ENCODE results near the gene U2SURP. TPM values are rescaled to one million over a fixed set of nuclear protein-coding genes. Genes with fewer than 3 reads are reported as not detected.
A peak's percentile ranks its signal among the peaks of the same experiment; 100 is the strongest.
"Not testable (repeated sequence)": the region's sequence is repeated elsewhere in the genome, so short reads cannot be mapped to it uniquely, and the experiment has no call there.

The U2SURP gene
- total and polyA plus RNA-seq, 5 experiments from 2014 or later, result 110 to 169 (median 131) TPM

DNA sequence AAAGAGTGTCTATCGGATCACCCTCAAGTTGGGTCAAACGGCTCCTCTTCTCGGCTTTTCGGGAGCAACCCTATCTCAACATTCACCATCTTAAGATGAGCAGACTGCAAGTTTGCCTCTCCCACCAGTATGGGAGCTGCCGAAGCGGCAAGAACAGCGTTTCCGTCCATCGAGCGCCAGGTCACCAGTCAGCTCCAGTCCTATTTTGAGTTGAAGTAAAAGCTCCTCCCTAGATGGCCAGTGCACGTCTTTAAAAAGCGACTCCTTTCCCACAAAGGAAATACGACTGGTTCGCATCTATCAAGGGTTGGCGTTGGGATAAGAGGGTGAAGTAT, 369 bp upstream of the U2SURP start:
- peaks cover 0 to 5% (median 0%) of the 10 kb centered on the region in 5 donors for H3K27me3 Mint-ChIP-seq
- ATAC-seq (peak; percentile 65 to 77), DNase-seq (peak in 3 of 10 donors; percentile 24 to 60 (median 58))
- H3K4me1 Mint-ChIP-seq, result peaks cover 14 to 45% (median 35%) of the 10 kb centered on the region in 4 donors
- peak overlapping the region; percentile 97 to 100 (median 100) for H3K27ac Mint-ChIP-seq
- peak overlapping the region; percentile 94 to 100 (median 99) for H3K4me3 Mint-ChIP-seq
- H3K9me3 Mint-ChIP-seq, result no peaks in the 10 kb centered on the region
- POLR2A ChIA-PET, result interaction anchor here (0.5 to 3.5 kb wide), 14 partner anchors 17 to 1770 kb away, joined by 3 to 44 read pairs (median 3); partner anchors contain the start of genes ATR, CHST2, DIPK2A and XRN1
- no peaks in the 10 kb centered on the region for H3K36me3 Mint-ChIP-seq

DNA sequence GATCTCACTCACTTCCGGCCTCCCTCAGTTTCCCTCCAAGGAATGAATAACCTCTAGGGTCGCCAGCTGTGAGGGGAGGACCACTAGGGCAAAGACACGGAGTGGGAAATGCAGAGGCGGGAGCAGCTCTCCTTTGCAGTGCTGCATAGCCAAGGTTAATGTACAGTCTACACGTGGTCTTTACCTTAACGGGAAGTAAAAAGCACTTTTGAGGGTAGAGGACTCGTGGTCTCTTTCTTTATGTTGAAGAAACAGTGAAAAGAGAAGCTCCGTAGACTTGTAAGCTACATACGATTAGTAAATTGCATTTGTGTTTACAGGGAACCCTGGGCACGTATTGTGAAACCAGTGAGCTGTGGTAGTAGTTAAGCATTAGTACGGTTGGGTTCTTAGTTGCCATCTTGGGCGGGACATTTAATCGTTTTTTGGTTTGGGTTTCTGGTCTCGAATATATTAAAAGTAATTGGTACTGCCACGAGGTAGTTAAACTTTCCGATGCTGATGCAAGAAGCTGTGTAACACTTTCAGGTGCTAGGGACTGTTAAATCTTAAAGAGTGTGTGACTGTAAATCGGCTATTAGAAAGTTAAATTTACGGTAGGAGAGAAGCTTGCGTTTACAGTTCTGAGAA, 828 bp downstream of the U2SURP start:
- H3K4me1 Mint-ChIP-seq, result peaks cover 24 to 57% (median 47%) of the 10 kb centered on the region in 4 donors
- peaks cover 0 to 4% (median 0%) of the 10 kb centered on the region in 3 donors for H3K36me3 Mint-ChIP-seq
- peaks cover 0 to 2% (median 0%) of the 10 kb centered on the region in 5 donors for H3K27me3 Mint-ChIP-seq
- ATAC-seq (peak in 1 of 2 donors; percentile 22), DNase-seq (peak in 5 of 10 donors; percentile 13 to 18 (median 14))
- H3K4me3 Mint-ChIP-seq, result peak overlapping the region; percentile 94 to 100 (median 99)
- peak overlapping the region; percentile 97 to 100 (median 100) for H3K27ac Mint-ChIP-seq
- H3K9me3 Mint-ChIP-seq, result no peaks in the 10 kb centered on the region
- POLR2A ChIA-PET, result interaction anchor here (1.0 to 3.5 kb wide), 10 partner anchors 117 to 1771 kb away, joined by 3 to 44 read pairs (median 5); partner anchors contain the start of genes ATR, CHST2, DIPK2A and XRN1

DNA sequence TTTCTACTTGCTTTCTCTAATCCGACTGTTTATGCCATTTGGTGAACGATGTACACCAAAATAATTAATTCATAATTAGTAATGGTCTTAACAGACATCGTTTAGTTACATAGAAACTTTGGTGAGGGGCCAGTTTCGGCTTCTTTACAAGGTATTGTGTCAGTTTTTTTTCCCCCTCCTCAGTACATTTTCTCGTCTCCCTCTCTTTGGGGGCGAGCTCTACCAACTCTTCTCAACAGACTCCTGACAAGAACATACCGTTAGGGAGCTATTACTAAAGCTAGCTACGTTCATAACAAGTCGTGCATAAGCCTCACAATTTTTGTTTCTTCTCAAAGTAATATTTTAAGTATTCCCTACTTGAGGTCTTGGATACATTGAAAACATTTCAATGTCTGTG, 1.4 kb downstream of the U2SURP start:
- no peak for DNase-seq
- Mint-ChIP-seq H3K4me3 (peak overlapping the region; percentile 94 to 100 (median 99)), H3K4me1 (peaks cover 26 to 63% (median 52%) of the 10 kb centered on the region in 4 donors), H3K36me3 (peaks cover 0 to 5% (median 0%) of the 10 kb centered on the region in 3 donors), H3K27ac (peak overlapping the region in 9 of 10 donors; percentile 97 to 100 (median 99)), H3K27me3 (peaks cover 0 to 2% (median 0%) of the 10 kb centered on the region in 5 donors), H3K9me3 (no peaks in the 10 kb centered on the region)
- ATAC-seq, result no peak
- POLR2A ChIA-PET, result interaction anchor here (1.4 to 3.5 kb wide), 3 partner anchors 424 to 974 kb away, joined by 5 to 44 read pairs (median 22); partner anchors contain the start of genes ATR and DIPK2A

DNA sequence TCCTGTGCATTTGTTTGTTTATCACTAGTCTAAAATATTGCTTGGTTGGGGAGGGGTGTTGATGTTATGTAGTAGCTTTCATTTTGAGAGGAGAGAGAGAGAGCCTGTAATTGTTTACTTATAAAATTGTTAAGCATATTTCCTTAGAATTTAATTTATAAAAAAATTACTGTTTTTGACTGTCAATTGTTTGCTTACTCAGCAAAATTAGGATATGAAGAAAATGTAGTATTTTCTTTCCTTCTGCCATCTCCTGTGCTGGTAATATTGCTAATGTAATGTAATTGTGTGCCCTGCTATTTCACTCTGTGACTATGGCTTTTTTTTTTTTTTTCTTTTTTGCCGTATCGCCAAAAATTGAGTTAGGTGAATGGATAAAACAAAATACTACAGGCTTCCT, 3.5 kb downstream of the U2SURP start:
- H3K9me3 Mint-ChIP-seq, result no peaks in the 10 kb centered on the region
- no peaks in the 10 kb centered on the region for H3K27me3 Mint-ChIP-seq
- peaks cover 0 to 5% (median 0%) of the 10 kb centered on the region in 3 donors for H3K36me3 Mint-ChIP-seq
- peak overlapping the region in 9 of 10 donors; percentile 17 to 69 (median 52) for H3K4me3 Mint-ChIP-seq
- DNase-seq (no peak), ATAC-seq (no peak)
- peaks cover 31 to 82% (median 70%) of the 10 kb centered on the region in 4 donors for H3K4me1 Mint-ChIP-seq
- POLR2A ChIA-PET, result interaction anchor here (0.8 kb wide), 1 partner anchor 67 kb away, joined by 4 read pairs; no protein-coding TSS in a partner anchor
- no peak overlapping the region for H3K27ac Mint-ChIP-seq

- Mint-ChIP-seq H3K9me3 (no peaks in the 10 kb centered on the region), H3K27me3 (no peaks in the 10 kb centered on the region), H3K27ac (peak overlapping the region in 1 of 10 donors; percentile 28), H3K36me3 (peaks cover 0 to 45% (median 0%) of the 10 kb centered on the region in 3 donors), H3K4me3 (peak overlapping the region in 3 of 10 donors; percentile 1 to 25 (median 15)), H3K4me1 (peaks cover 27 to 71% (median 65%) of the 10 kb centered on the region in 4 donors)
- POLR2A ChIA-PET, result no interaction called here
- DNase-seq (no peak), ATAC-seq (no peak)
Observed at GRCh38 chr3:143010024-143010423, 8.7 kb downstream of the U2SURP start.

DNA sequence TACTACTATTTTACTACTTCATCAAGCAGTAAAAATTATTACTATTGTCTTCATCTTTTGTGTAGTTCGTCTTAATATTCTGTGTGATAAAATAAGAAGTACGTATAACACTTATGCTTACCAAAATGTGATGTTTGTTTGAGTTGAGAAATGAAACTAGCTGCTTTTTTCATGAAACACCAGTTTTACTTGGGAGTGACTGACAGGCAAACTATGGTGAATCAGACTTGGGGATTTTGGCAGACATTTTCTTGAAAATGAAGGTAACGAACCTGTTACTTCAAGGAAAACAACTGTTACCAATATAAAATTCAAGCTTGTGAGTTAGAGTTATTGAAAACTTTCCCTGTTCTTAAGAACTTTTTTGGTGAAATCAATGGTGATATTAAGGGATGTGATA, 10.3 kb downstream of the U2SURP start:
- POLR2A ChIA-PET, result interaction anchor here (0.6 kb wide), 1 partner anchor 1745 kb away, joined by 4 read pairs; no protein-coding TSS in a partner anchor
- H3K4me1 Mint-ChIP-seq, result peaks cover 21 to 62% (median 50%) of the 10 kb centered on the region in 4 donors
- H3K9me3 Mint-ChIP-seq, result no peaks in the 10 kb centered on the region
- peak overlapping the region in 1 of 10 donors; percentile 36 for H3K4me3 Mint-ChIP-seq
- no peak for ATAC-seq
- peaks cover 0 to 52% (median 9%) of the 10 kb centered on the region in 3 donors for H3K36me3 Mint-ChIP-seq
- no peaks in the 10 kb centered on the region for H3K27me3 Mint-ChIP-seq
- no peak overlapping the region for H3K27ac Mint-ChIP-seq
- DNase-seq, result no peak

DNA sequence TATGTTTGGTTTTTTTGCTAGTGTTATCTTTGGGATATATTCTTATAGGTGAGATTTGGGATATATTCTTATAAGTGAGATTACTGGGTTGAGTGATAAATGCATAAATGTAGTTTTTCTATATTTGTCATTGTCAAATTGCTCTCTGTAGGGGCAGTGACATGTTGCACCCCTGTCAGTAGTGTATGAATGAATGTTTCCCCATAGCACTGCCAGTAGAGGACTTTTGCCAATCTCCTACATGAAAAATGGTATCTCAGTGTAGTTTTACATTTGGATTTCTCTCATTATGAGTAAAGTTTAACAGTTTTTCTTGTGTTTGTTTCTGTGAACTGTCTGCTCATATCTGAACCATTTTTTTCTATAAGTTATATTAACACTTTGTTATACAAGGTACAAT, 13.6 kb downstream of the U2SURP start:
- Mint-ChIP-seq H3K4me3 (no peak overlapping the region), H3K36me3 (peaks cover 4 to 78% (median 22%) of the 10 kb centered on the region in 3 donors), H3K9me3 (no peaks in the 10 kb centered on the region), H3K27ac (peak overlapping the region in 1 of 10 donors; percentile 35), H3K27me3 (no peaks in the 10 kb centered on the region), H3K4me1 (peaks cover 10 to 32% (median 23%) of the 10 kb centered on the region in 4 donors)
- POLR2A ChIA-PET, result no interaction called here
- ATAC-seq, result no peak
- no peak for DNase-seq

DNA sequence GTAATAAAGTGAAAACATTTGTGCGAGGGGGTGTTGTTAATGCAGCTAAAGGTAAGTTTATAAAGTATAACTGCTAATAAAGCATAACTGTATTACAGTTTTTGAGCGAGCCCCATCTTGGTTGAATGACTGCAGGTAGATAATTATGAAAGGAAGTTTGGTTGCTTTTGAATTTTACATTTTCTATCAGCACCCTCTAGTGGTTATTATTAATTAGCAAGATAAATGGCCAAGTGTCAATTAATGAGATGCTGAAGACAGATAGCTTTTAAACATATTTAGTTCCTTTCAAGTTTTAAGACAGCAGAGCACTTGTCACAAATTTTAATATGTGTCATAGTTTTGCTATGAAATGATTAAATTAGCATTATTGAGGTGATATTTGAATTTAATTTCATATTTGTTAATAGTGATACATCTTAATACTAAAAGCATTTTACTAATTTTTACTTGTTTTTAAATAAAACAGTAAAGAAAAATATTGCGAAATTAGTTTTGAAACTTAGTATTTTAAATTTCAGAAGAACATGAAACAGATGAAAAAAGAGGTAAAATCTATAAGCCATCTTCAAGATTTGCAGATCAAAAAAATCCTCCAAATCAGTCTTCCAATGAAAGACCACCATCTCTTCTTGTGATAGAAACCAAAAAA, 15.1 kb downstream of the U2SURP start:
- H3K4me3 Mint-ChIP-seq, result no peak overlapping the region
- ATAC-seq, result no peak
- H3K4me1 Mint-ChIP-seq, result peaks cover 4 to 19% (median 10%) of the 10 kb centered on the region in 4 donors
- no peaks in the 10 kb centered on the region for H3K27me3 Mint-ChIP-seq
- peaks cover 8 to 83% (median 30%) of the 10 kb centered on the region in 3 donors for H3K36me3 Mint-ChIP-seq
- POLR2A ChIA-PET, result no interaction called here
- H3K9me3 Mint-ChIP-seq, result no peaks in the 10 kb centered on the region
- H3K27ac Mint-ChIP-seq, result peak overlapping the region in 1 of 10 donors; percentile 25
- peak in 3 of 10 donors; percentile 12 to 18 (median 13) for DNase-seq

DNA sequence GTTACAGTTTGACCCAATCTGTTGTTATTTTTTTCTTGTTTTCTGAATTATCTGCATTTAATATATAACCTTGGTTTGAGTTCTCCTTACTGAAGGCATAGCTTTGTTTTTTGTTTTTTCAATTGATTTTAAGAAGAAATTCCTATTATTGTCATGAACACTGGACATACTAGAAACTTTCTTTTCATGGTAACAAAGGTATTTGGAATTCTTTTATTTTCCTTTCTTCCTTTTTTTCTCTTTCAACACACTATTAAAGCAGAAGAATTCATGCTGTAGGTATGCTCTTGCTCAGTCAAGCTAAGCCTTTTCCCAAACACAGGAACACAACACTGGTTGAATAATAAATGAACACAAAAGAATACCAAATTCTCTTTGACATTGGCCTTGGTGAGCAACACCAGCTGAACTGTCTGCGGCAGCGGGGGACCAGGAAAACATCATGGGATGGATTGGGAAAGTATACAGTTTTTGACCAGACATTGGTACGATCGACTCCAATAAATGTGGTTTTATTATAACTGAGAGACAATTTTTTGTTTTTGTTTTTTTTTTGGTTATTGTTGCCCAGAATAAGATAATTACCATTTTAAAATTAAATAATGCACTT, 23.1 kb downstream of the U2SURP start:
- H3K27me3 Mint-ChIP-seq, result no peaks in the 10 kb centered on the region
- peaks cover 0 to 2% (median 0%) of the 10 kb centered on the region in 4 donors for H3K4me1 Mint-ChIP-seq
- POLR2A ChIA-PET, result no interaction called here
- peaks cover 16 to 91% (median 43%) of the 10 kb centered on the region in 3 donors for H3K36me3 Mint-ChIP-seq
- no peak for ATAC-seq
- H3K4me3 Mint-ChIP-seq, result no peak overlapping the region
- DNase-seq, result no peak
- H3K27ac Mint-ChIP-seq, result peak overlapping the region in 1 of 10 donors; percentile 69
- no peaks in the 10 kb centered on the region for H3K9me3 Mint-ChIP-seq

- DNase-seq, result no peak
- POLR2A ChIA-PET, result no interaction called here
- peaks cover 11 to 83% (median 25%) of the 10 kb centered on the region in 3 donors for H3K36me3 Mint-ChIP-seq
- H3K9me3 Mint-ChIP-seq, result no peaks in the 10 kb centered on the region
- no peak overlapping the region for H3K4me3 Mint-ChIP-seq
- H3K27me3 Mint-ChIP-seq, result no peaks in the 10 kb centered on the region
- H3K4me1 Mint-ChIP-seq, result peaks cover 0 to 6% (median 4%) of the 10 kb centered on the region in 4 donors
- H3K27ac Mint-ChIP-seq, result peak overlapping the region in 1 of 10 donors; percentile 9
- ATAC-seq, result no peak
Observed at GRCh38 chr3:143031327-143031726, 30.0 kb downstream of the U2SURP start.

DNA sequence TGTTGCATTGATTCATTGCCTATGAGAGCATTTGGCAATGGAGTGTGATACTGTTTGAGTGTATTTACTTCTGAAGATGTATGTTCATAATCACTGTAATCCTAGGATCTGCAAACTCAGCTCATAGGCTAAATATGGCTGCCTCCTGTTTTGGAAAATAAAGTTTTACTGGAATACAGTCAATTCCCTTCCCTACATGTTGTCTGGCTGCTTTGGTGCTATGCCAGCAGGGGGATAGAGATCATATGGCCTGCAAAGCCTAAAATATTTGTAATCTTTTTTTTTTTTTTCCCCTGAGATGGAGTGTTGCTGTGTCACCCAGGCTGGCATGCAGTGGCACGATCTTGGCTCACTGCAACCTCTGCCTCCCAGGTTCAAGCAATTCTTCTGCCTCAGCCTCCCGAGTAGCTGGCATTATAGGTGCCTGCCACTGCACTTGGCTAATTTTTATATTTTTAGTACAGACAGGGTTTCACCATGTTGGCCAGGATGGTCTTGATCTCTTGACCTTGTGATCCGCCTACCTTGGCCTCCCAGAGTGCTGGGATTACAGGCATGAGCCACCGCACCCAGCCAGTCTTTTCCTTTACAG, 30.5 kb downstream of the U2SURP start:
- POLR2A ChIA-PET, ATAC-seq, H3K27me3 Mint-ChIP-seq, H3K4me3 Mint-ChIP-seq, H3K9me3 Mint-ChIP-seq, H3K27ac Mint-ChIP-seq, DNase-seq: not testable (repeated sequence)
- Mint-ChIP-seq H3K36me3 (peaks cover 11 to 87% (median 27%) of the 10 kb centered on the region in 3 donors), H3K4me1 (peaks cover 0 to 11% (median 8%) of the 10 kb centered on the region in 4 donors)

All from naive thymus-derived CD8-positive, alpha-beta T cell (primary cell).